GM12878 (cell line): ENCODE measurements around the gene ZNF19. TPM values are rescaled to one million over a fixed set of nuclear protein-coding genes. Genes with fewer than 3 reads are reported as not detected.

Experiments
- ATAC-seq: fragments of 200-7000 bp; cut with Tn5 transposase; 3 replicates; pipeline ENCODE4 v1.9.1; 2020; ENCODE audit warnings: mild to moderate bottlenecking, moderate library complexity
- BruUV-seq: library from RNA; stranded (reverse); fragments of 400-500 nt; replicated peaks from 2 replicates; lab custom pipeline; 2021; lab: Mats Ljungman, UMichigan
- CTCF ChIA-PET: fragments of 300-600 bp; sonication (Branson Sonifier 250); formaldehyde crosslinking; extraction: SDS; loops from one replicate; lab custom pipeline; 2021; ENCODE audit warnings: inconsistent platforms; lab: Yijun Ruan, JAX
- POLR2A ChIA-PET: fragments of 350-600 bp; formaldehyde crosslinking; extraction: SDS; loops from one replicate; lab custom pipeline; 2021; ENCODE audit warnings: inconsistent platforms; lab: Charles Lee
- RAD21 ChIA-PET: fragments of 300-600 bp; sonication (Branson Sonifier 250); formaldehyde crosslinking; loops from one replicate; lab custom pipeline; 2023; ENCODE audit warnings: antibody characterized with exemption; ENCODE audit not compliant: unreplicated experiment; lab: Charles Lee
- SMC1A ChIA-PET: fragments of 300-600 bp; sonication (Branson Sonifier 250); formaldehyde crosslinking; loops from one replicate; lab custom pipeline; 2023; ENCODE audit not compliant: unreplicated experiment, uncharacterized antibody; lab: Charles Lee
- DNase-seq: peaks from one replicate; pipeline ENCODE4 v3.0.0-alpha.2; 2011; ENCODE audit warnings: low read depth, low spot score
- FAIRE-seq: peaks from 3 replicates; lab custom pipeline; 2011; peaks lifted over from hg19 to GRCh38; lab: Jason Lieb, UNC
- H2AFZ ChIP-seq: 2 replicates; pipeline ENCODE4 v1.6.0; 2011; ENCODE audit warnings: low read depth, low read length, control low read depth; ENCODE audit not compliant: control insufficient read depth
- H3K27ac ChIP-seq: 2 replicates; pipeline ENCODE4 v1.5.1; 2011; ENCODE audit warnings: control low read depth; ENCODE audit not compliant: control insufficient read depth, insufficient read depth
- H3K27me3 ChIP-seq, 2 experiments: replicated peaks in 1 of 2; 2 replicates each; pipeline versions ENCODE4 v1.6.0 to v1.6.1; 2011; ENCODE audit warnings: low read length in 1 of 2; ENCODE audit not compliant: control insufficient read depth in 2 of 2, insufficient read depth in 2 of 2
- H3K36me3 ChIP-seq, 2 experiments: 2 replicates each; pipeline ENCODE4 v1.5.1; 2011; ENCODE audit warnings: low read length in 1 of 2; ENCODE audit not compliant: control insufficient read depth in 2 of 2, insufficient read depth in 2 of 2
- H3K4me1 ChIP-seq: 2 replicates; pipeline ENCODE4 v1.6.1; 2011; ENCODE audit warnings: mild to moderate bottlenecking, low read length, moderate library complexity, mixed read lengths; ENCODE audit not compliant: control insufficient read depth, insufficient read depth
- H3K4me2 ChIP-seq: 2 replicates; pipeline ENCODE4 v1.6.0; 2011; ENCODE audit warnings: control low read depth; ENCODE audit not compliant: control insufficient read depth, insufficient read depth
- H3K4me3 ChIP-seq: fragments of 200-600 bp; sonication (generic); 2 replicates; pipeline ENCODE4 v1.5.1; 2016
- H3K79me2 ChIP-seq: 2 replicates; pipeline ENCODE4 v1.6.0; 2011; ENCODE audit warnings: low read length; ENCODE audit not compliant: control insufficient read depth, insufficient read depth
- H3K9ac ChIP-seq: 2 replicates; pipeline ENCODE4 v1.8.0; 2011; ENCODE audit warnings: low read length, control low read depth, mixed read lengths; ENCODE audit not compliant: control insufficient read depth, insufficient read depth
- H3K9me3 ChIP-seq: replicated peaks from 3 replicates; pipeline ENCODE4 v1.5.1; 2011; ENCODE audit warnings: mild to moderate bottlenecking, low read length; ENCODE audit not compliant: control insufficient read depth, insufficient read depth
- H4K20me1 ChIP-seq: 2 replicates; pipeline ENCODE4 v1.6.0; 2011; ENCODE audit not compliant: control insufficient read depth, insufficient read depth
- CBX3 ChIP-seq: fragments of 200-600 bp; sonication (generic); IDR thresholded peaks from 2 replicates; pipeline ENCODE4 v1.6.1; 2016; ENCODE audit warnings: low read depth, borderline replicate concordance
- CUX1 ChIP-seq: IDR thresholded peaks from 2 replicates; pipeline ENCODE4 v1.6.1; 2012; ENCODE audit warnings: improper control_type of control experiment, low read depth, low read length; ENCODE audit not compliant: insufficient replicate concordance
- FOS ChIP-seq: IDR thresholded peaks from 3 replicates; pipeline ENCODE4 v1.6.1; 2011; ENCODE audit warnings: borderline replicate concordance; ENCODE audit not compliant: insufficient read length; ENCODE audit errors: extremely low read depth
- HSF1 ChIP-seq: fragments of 150-350 bp; IDR thresholded peaks from 2 replicates; pipeline ENCODE4 v1.6.1; 2014; ENCODE audit warnings: mild to moderate bottlenecking, low read depth, low read length
- IKZF2 ChIP-seq, 2 experiments: fragments of 450-650 bp; IDR thresholded peaks; 2 replicates each; pipeline ENCODE4 v1.6.1; 2017; ENCODE audit warnings: mild to moderate bottlenecking in 2 of 2, moderate library complexity in 2 of 2
- NR2C1 ChIP-seq: fragments of 450-650 bp; IDR thresholded peaks from 2 replicates; pipeline ENCODE4 v1.6.1; 2017; ENCODE audit warnings: antibody characterized with exemption, mild to moderate bottlenecking, moderate library complexity
- RBBP5 ChIP-seq: fragments of 200-600 bp; sonication (generic); conservative IDR thresholded peaks from 2 replicates; pipeline ENCODE4 v1.6.1; 2016
- RELB ChIP-seq: fragments of 450-650 bp; IDR thresholded peaks from 2 replicates; pipeline ENCODE4 v1.6.1; 2017; ENCODE audit warnings: low read depth, mild to moderate bottlenecking, moderate library complexity
- ZBTB11 ChIP-seq: fragments of 450-650 bp; formaldehyde crosslinking; IDR thresholded peaks from 2 replicates; pipeline ENCODE4 v1.5.0; 2022; ENCODE audit warnings: mild to moderate bottlenecking, missing genetic modification characterization
- WGBS: methylation state at CpG from one replicate; pipeline ENCODE4 v1.1.6; 2016; ENCODE audit warnings: low lambda C conversion rate; ENCODE audit not compliant: insufficient replicate concordance, insufficient coverage; ENCODE audit errors: missing lambda C conversion rate; 5-methylcytosine and 5-hydroxymethylcytosine counted together
- in situ Hi-C: fragments of 300-500 bp; cut with MboI; formaldehyde crosslinking; loops from 9 replicates; pipeline ENCODE4 v1.14.3; 2018; ENCODE audit warnings: mixed read lengths
- intact Hi-C: fragments of 100-400 bp; cut with micrococcal nuclease; formaldehyde crosslinking; loops from one replicate; pipeline ENCODE4 v1.14.2; 2022; ENCODE audit not compliant: unreplicated experiment
- polyA plus RNA-seq, 11 experiments: library from polyadenylated mRNA; depleted of rRNA in 4 of 11; unstranded in 6 of 11; stranded (reverse) in 5 of 11; fragments of >200 nt; fragmentation: Nextera tagmentation in 4 of 11; fragmentation: Illumina TruSeq in 1 of 11; extraction: Ambion mirVana in 4 of 11; extraction: Trizol in 1 of 11; gene quantifications; 1 replicate in 1 of 11; 2 replicates in 10 of 11; pipeline versions ENCODE4 v1.2.1 to v1.2.3, GENCODE V29; 2011 to 2016; ENCODE audit warnings: inconsistent platforms in 2 of 11, missing spikeins in 2 of 11, low read depth in 1 of 11
- total RNA-seq, 4 experiments: library from RNA; depleted of rRNA in 3 of 4; stranded (reverse); fragments of >200 nt in 3 of 4; fragmentation: Illumina TruSeq in 1 of 4; extraction: Trizol in 1 of 4; gene quantifications; 2 replicates each; pipeline versions ENCODE4 v1.2.1 to v1.2.3, GENCODE V29; 2013 to 2021
- TF ChIP-seq, protein P1 (sequence below): IDR thresholded peaks from 2 replicates; pipeline ENCODE4 v1.6.1; 2012; ENCODE audit warnings: low read depth, low read length, improper control_type of control experiment

Gene ZNF19
- total and polyA plus RNA-seq, 10 of the 15 experiments (the other 5 are each of a cell fraction or from before 2014, with no cell fraction given): 1.0 to 3.3 (median 2.0) TPM

- SMC1A ChIA-PET: interaction anchor here (1.9 kb wide), 1 partner anchor 62 kb away, joined by 6 read pairs; no protein-coding TSS in a partner anchor
- RAD21 ChIA-PET: interaction anchor here (0.6 to 1.2 kb wide), 2 partner anchors 20 to 60 kb away, joined by 3 read pairs; no protein-coding TSS in a partner anchor
- H4K20me1 ChIP-seq: no peaks in the 10 kb centered on the region
Measured at GRCh38 chr16:71439523-71439922, 49.6 kb downstream of the ZNF19 start.

More at GRCh38 chr16:71439523-71439922, 49.6 kb downstream of the ZNF19 start:
- H3K9ac ChIP-seq: no peak overlapping the region
- H3K4me1 ChIP-seq: no peaks in the 10 kb centered on the region
- no TSS peak for BruUV-seq
- CTCF ChIA-PET: interaction anchor here (0.7 to 1.8 kb wide), 6 partner anchors 10 to 60 kb away, joined by 4 to 6 read pairs (median 4); partner anchors contain the start of gene ZNF23
- FAIRE-seq: no peak
- no peak overlapping the region for H2AFZ ChIP-seq
- no peak overlapping the region for H3K4me2 ChIP-seq
- POLR2A ChIA-PET: no interaction called here
- no peak overlapping the region for H3K4me3 ChIP-seq
- H3K9me3 ChIP-seq: no peaks in the 10 kb centered on the region; the same call in 2 of the 3 replicates
- 0% methylated on average over 3 of the region's 3 CpGs for WGBS
- no peaks in the 10 kb centered on the region for H3K36me3 ChIP-seq
- no peaks in the 10 kb centered on the region; a peak in 1 of 4 replicates for H3K27me3 ChIP-seq
- DNase-seq: no peak
- ATAC-seq: no peak
- TF ChIP-seq RELB (no peak), IKZF2 (IDR thresholded peaks at IDR 0.05) (no peak), NR2C1 (no peak), CUX1 (no peak), HSF1 (no peak), FOS (no peak), CBX3 (no peak), RBBP5 (no peak), ZBTB11 (CRISPR knock-in tag) (no peak)
- TF ChIP-seq, protein P1, sequence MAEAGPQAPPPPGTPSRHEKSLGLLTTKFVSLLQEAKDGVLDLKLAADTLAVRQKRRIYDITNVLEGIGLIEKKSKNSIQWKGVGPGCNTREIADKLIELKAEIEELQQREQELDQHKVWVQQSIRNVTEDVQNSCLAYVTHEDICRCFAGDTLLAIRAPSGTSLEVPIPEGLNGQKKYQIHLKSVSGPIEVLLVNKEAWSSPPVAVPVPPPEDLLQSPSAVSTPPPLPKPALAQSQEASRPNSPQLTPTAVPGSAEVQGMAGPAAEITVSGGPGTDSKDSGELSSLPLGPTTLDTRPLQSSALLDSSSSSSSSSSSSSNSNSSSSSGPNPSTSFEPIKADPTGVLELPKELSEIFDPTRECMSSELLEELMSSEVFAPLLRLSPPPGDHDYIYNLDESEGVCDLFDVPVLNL: no peak
- no peaks in the 10 kb centered on the region for H3K79me2 ChIP-seq
- intact Hi-C loops: no loop called here
- no peak overlapping the region for H3K27ac ChIP-seq
- in situ Hi-C loops: no loop called here
